Measurements from ENCODE around the gene EHMT1. TPM values are rescaled to one million over a fixed set of nuclear protein-coding genes. Genes with fewer than 3 reads are reported as not detected.

The EHMT1 gene
- total and polyA plus RNA-seq, 2 of the 13 experiments (the other 11 are each of a cell fraction or from before 2014, with no cell fraction given): 23.0 to 27.1 TPM

GRCh38 chr9:137670391-137671195 is 51.8 kb downstream of the EHMT1 start (continued):
- no peak for TF ChIP-seq CHD4 (IDR thresholded peaks at IDR 0.05; ENCODE audit: borderline replicate concordance, low read length)
- TF ChIP-seq ZZZ3 (CRISPR knock-in tag; IDR thresholded peaks at IDR 0.05; ENCODE audit: borderline replicate concordance): 0 out of 2 replicates have a peak, but pooled peaks have one; percentile 66
- peak; percentile 46 for TF ChIP-seq RXRA (CRISPR knock-in tag; IDR thresholded peaks at IDR 0.05)
- 0 out of 2 replicates have a peak, but pooled peaks have one; percentile 45 for TF ChIP-seq IRF9 (CRISPR knock-in tag; IDR thresholded peaks at IDR 0.05; ENCODE audit: borderline replicate concordance)
- TF ChIP-seq ZNF574 (CRISPR knock-in tag; IDR thresholded peaks at IDR 0.05): peak; percentile 76
- peak; percentile 49; the same call in 1 of the 2 replicates for TF ChIP-seq ZFP36L1 (CRISPR knock-in tag; IDR thresholded peaks at IDR 0.05)
- no peak for TF ChIP-seq ZSCAN31 (CRISPR knock-in tag; IDR thresholded peaks at IDR 0.05; ENCODE audit: low read depth)
- no peak for TF ChIP-seq MAFK (conservative IDR thresholded peaks at IDR 0.05 in 1 of 2, IDR thresholded peaks at IDR 0.05 in 1 of 2; ENCODE audit: low read length in 2 of 2)
- TF ChIP-seq ZNF296 (CRISPR knock-in tag; conservative IDR thresholded peaks at IDR 0.05): no peak
- TF ChIP-seq FIP1L1 (IDR thresholded peaks at IDR 0.05; ENCODE audit: borderline replicate concordance, insufficient read depth, low read depth, low read length): no peak
- no peak for TF ChIP-seq ATF7 (IDR thresholded peaks at IDR 0.05)
- peak; percentile 50; the same call in 1 of the 2 replicates for TF ChIP-seq ATF7 (CRISPR knock-in tag; IDR thresholded peaks at IDR 0.05)
- TF ChIP-seq RNF219 (CRISPR knock-in tag; IDR thresholded peaks at IDR 0.05): no peak
- TF ChIP-seq POLR2G (IDR thresholded peaks at IDR 0.05; ENCODE audit: low read depth, low read length): no peak
- 0 out of 2 replicates have a peak, but pooled peaks have one; percentile 23 for TF ChIP-seq ZNF761 (CRISPR knock-in tag; conservative IDR thresholded peaks at IDR 0.05)
- no peak for TF ChIP-seq MAFG (CRISPR knock-in tag; IDR thresholded peaks at IDR 0.05)
- peak; percentile 63; the same call in 1 of the 2 replicates for TF ChIP-seq NFKBIZ (CRISPR knock-in tag; IDR thresholded peaks at IDR 0.05)
- TF ChIP-seq TBP (CRISPR knock-in tag; IDR thresholded peaks at IDR 0.05): no peak
- TF ChIP-seq ZNF263 (CRISPR knock-in tag; IDR thresholded peaks at IDR 0.05): no peak; the same call in none of the 2 replicates
- 0 out of 2 replicates have a peak, but pooled peaks have one; percentile 47 for TF ChIP-seq PAX8 (CRISPR knock-in tag; IDR thresholded peaks at IDR 0.05; ENCODE audit: borderline replicate concordance)
- TF ChIP-seq CERS6 (CRISPR knock-in tag; IDR thresholded peaks at IDR 0.05): no peak
- TF ChIP-seq PCBP2 (optimal IDR thresholded peaks at IDR 0.05; ENCODE audit: low read depth, low read length, poor library complexity, severe bottlenecking): no peak

Data from HepG2 (cell line).